HCT116 (cell line): ENCODE measurements around the gene TBRG4.

Experiments used
- EZH2 ChIP-seq: fragments of 200-600 bp; sonication (generic); IDR thresholded peaks from 2 replicates; pipeline ENCODE4 v1.6.1; 2017; ENCODE audit warnings: antibody characterized with exemption, mixed run types
- POLR2A ChIP-seq: IDR thresholded peaks from 2 replicates; pipeline ENCODE4 v1.7.0; 2011; ENCODE audit warnings: borderline replicate concordance; ENCODE audit not compliant: insufficient read depth, insufficient read length; ENCODE audit errors: extremely low read depth
- RAD21 ChIP-seq: IDR thresholded peaks from 2 replicates; pipeline ENCODE4 v1.6.1; 2012; ENCODE audit warnings: low read depth, mild to moderate bottlenecking
- SP1 ChIP-seq: IDR thresholded peaks from 2 replicates; pipeline ENCODE4 v1.6.1; 2012; ENCODE audit warnings: low read depth
- SRF ChIP-seq: IDR thresholded peaks from 2 replicates; pipeline ENCODE4 v1.6.1; 2012; ENCODE audit warnings: low read depth
- TCF7L2 ChIP-seq: IDR thresholded peaks from 2 replicates; pipeline ENCODE4 v1.7.0; 2011; ENCODE audit warnings: borderline replicate concordance, inconsistent platforms; ENCODE audit not compliant: insufficient read depth, insufficient read length; ENCODE audit errors: extremely low read depth
- ZBTB33 ChIP-seq: IDR thresholded peaks from 2 replicates; pipeline ENCODE4 v1.6.1; 2011; ENCODE audit warnings: mild to moderate bottlenecking, low read length, moderate library complexity; ENCODE audit not compliant: insufficient replicate concordance; ENCODE audit errors: extremely low read depth
- TF ChIP-seq, protein P1 (sequence below), 3 experiments: fragments of 200-600 bp in 1 of 3; sonication (generic) in 1 of 3; IDR thresholded peaks in 2 of 3; conservative IDR thresholded peaks in 1 of 3; 2 replicates each; pipeline ENCODE4 v1.5.1; 2012 to 2017; ENCODE audit warnings: low read depth in 2 of 3, low read length in 2 of 3, antibody characterized with exemption in 1 of 3, borderline replicate concordance in 1 of 3, control low read depth in 1 of 3, mild to moderate bottlenecking in 1 of 3, mixed read lengths in 1 of 3, mixed run types in 1 of 3, moderate library complexity in 1 of 3; ENCODE audit not compliant: insufficient read depth in 1 of 3
- TF ChIP-seq, protein P2 (sequence below): IDR thresholded peaks from 2 replicates; pipeline ENCODE4 v1.6.1; 2012; ENCODE audit warnings: low read depth

- TF ChIP-seq, protein P1, sequence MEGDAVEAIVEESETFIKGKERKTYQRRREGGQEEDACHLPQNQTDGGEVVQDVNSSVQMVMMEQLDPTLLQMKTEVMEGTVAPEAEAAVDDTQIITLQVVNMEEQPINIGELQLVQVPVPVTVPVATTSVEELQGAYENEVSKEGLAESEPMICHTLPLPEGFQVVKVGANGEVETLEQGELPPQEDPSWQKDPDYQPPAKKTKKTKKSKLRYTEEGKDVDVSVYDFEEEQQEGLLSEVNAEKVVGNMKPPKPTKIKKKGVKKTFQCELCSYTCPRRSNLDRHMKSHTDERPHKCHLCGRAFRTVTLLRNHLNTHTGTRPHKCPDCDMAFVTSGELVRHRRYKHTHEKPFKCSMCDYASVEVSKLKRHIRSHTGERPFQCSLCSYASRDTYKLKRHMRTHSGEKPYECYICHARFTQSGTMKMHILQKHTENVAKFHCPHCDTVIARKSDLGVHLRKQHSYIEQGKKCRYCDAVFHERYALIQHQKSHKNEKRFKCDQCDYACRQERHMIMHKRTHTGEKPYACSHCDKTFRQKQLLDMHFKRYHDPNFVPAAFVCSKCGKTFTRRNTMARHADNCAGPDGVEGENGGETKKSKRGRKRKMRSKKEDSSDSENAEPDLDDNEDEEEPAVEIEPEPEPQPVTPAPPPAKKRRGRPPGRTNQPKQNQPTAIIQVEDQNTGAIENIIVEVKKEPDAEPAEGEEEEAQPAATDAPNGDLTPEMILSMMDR (IDR thresholded peaks at IDR 0.05 in 2 of 3, conservative IDR thresholded peaks at IDR 0.05 in 1 of 3; ENCODE audit: borderline replicate concordance in 1 of 3, insufficient read depth in 1 of 3, low read depth in 2 of 3, low read length in 2 of 3), result no peak
- TF ChIP-seq, protein P2, sequence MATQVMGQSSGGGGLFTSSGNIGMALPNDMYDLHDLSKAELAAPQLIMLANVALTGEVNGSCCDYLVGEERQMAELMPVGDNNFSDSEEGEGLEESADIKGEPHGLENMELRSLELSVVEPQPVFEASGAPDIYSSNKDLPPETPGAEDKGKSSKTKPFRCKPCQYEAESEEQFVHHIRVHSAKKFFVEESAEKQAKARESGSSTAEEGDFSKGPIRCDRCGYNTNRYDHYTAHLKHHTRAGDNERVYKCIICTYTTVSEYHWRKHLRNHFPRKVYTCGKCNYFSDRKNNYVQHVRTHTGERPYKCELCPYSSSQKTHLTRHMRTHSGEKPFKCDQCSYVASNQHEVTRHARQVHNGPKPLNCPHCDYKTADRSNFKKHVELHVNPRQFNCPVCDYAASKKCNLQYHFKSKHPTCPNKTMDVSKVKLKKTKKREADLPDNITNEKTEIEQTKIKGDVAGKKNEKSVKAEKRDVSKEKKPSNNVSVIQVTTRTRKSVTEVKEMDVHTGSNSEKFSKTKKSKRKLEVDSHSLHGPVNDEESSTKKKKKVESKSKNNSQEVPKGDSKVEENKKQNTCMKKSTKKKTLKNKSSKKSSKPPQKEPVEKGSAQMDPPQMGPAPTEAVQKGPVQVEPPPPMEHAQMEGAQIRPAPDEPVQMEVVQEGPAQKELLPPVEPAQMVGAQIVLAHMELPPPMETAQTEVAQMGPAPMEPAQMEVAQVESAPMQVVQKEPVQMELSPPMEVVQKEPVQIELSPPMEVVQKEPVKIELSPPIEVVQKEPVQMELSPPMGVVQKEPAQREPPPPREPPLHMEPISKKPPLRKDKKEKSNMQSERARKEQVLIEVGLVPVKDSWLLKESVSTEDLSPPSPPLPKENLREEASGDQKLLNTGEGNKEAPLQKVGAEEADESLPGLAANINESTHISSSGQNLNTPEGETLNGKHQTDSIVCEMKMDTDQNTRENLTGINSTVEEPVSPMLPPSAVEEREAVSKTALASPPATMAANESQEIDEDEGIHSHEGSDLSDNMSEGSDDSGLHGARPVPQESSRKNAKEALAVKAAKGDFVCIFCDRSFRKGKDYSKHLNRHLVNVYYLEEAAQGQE, result no peak
- no peak for TF ChIP-seq SRF
- no peak for TF ChIP-seq POLR2A
- no peak for TF ChIP-seq SP1
- TF ChIP-seq RAD21, result no peak
- TF ChIP-seq ZBTB33, result no peak
- no peak for TF ChIP-seq EZH2
- no peak for TF ChIP-seq TCF7L2
These were observed 40.0 kb downstream of the TBRG4 start for GRCh38 chr7:45071528-45071927.
